H9 (cell line): ENCODE data around the gene CC2D2B. TPM values are rescaled to one million over a fixed set of nuclear protein-coding genes. Genes with fewer than 3 reads are reported as not detected.

Experiments used
- DNase-seq: peaks from one replicate; pipeline ENCODE4 v3.0.0-alpha.2; 2017
- H2AFZ ChIP-seq: one replicate; pipeline ENCODE4 v1.6.1; 2013; ENCODE audit warnings: mild to moderate bottlenecking, low read length, control low read depth, moderate library complexity
- H2AK5ac ChIP-seq: 2 replicates; pipeline ENCODE4 v1.6.1; 2013; ENCODE audit warnings: low read length, control low read depth, mixed read lengths; ENCODE audit not compliant: insufficient read length
- H2BK120ac ChIP-seq: one replicate; pipeline ENCODE4 v1.6.1; 2013; ENCODE audit warnings: low read depth, mild to moderate bottlenecking, low read length, control low read depth, inconsistent platforms; ENCODE audit not compliant: poor library complexity, severe bottlenecking
- H2BK12ac ChIP-seq: 2 replicates; pipeline ENCODE4 v1.6.1; 2013; ENCODE audit warnings: low read length, control low read depth, mixed read lengths, low read depth; ENCODE audit not compliant: insufficient read length
- H2BK15ac ChIP-seq: 2 replicates; pipeline ENCODE4 v1.6.1; 2013; ENCODE audit warnings: low read depth, low read length, control low read depth
- H2BK20ac ChIP-seq: one replicate; pipeline ENCODE4 v1.6.1; 2013; ENCODE audit warnings: low read depth, mild to moderate bottlenecking, low read length, control low read depth, inconsistent platforms; ENCODE audit not compliant: poor library complexity, severe bottlenecking
- H2BK5ac ChIP-seq: 2 replicates; pipeline ENCODE4 v1.6.1; 2013; ENCODE audit warnings: low read length, control low read depth, mixed read lengths; ENCODE audit not compliant: insufficient read length
- H3K14ac ChIP-seq: 2 replicates; pipeline ENCODE4 v1.6.1; 2013; ENCODE audit warnings: low read length, control low read depth; ENCODE audit not compliant: insufficient read depth
- H3K18ac ChIP-seq: 2 replicates; pipeline ENCODE4 v1.6.1; 2013; ENCODE audit warnings: low read depth, mild to moderate bottlenecking, mixed read lengths, low read length, control low read depth; ENCODE audit not compliant: insufficient read length
- H3K23ac ChIP-seq: 2 replicates; pipeline ENCODE4 v1.6.1; 2013; ENCODE audit warnings: low read length, control low read depth, mixed read lengths, low read depth; ENCODE audit not compliant: insufficient read length
- H3K23me2 ChIP-seq: 2 replicates; pipeline ENCODE4 v1.6.1; 2013; ENCODE audit warnings: low read depth, mild to moderate bottlenecking, mixed read lengths, low read length, control low read depth; ENCODE audit not compliant: insufficient read length, poor library complexity, severe bottlenecking
- H3K27ac ChIP-seq: 2 replicates; pipeline ENCODE4 v1.5.1; 2013; ENCODE audit warnings: low read length, control low read depth, mixed read lengths, low read depth; ENCODE audit not compliant: insufficient read length
- H3K27me3 ChIP-seq: 2 replicates; pipeline ENCODE4 v1.6.1; 2013; ENCODE audit warnings: low read length, control low read depth, inconsistent platforms; ENCODE audit not compliant: insufficient read depth
- H3K4ac ChIP-seq: 2 replicates; pipeline ENCODE4 v1.6.1; 2013; ENCODE audit warnings: low read depth, mild to moderate bottlenecking, control low read depth, inconsistent platforms, low read length, moderate library complexity
- H3K4me1 ChIP-seq: 2 replicates; pipeline ENCODE4 v1.6.1; 2013; ENCODE audit warnings: low read length, control low read depth, inconsistent platforms; ENCODE audit not compliant: insufficient read depth
- H3K4me2 ChIP-seq: 2 replicates; pipeline ENCODE4 v1.6.1; 2013; ENCODE audit warnings: low read length, control low read depth, mixed read lengths; ENCODE audit not compliant: insufficient read length, insufficient read depth
- H3K56ac ChIP-seq: 2 replicates; pipeline ENCODE4 v1.6.1; 2013; ENCODE audit warnings: low read depth, mild to moderate bottlenecking, mixed read lengths, low read length, control low read depth; ENCODE audit not compliant: insufficient read length
- H3K79me1 ChIP-seq: 2 replicates; pipeline ENCODE4 v1.6.1; 2013; ENCODE audit warnings: low read depth, mild to moderate bottlenecking, moderate library complexity, low read length, control low read depth, inconsistent platforms; ENCODE audit not compliant: insufficient read depth, poor library complexity, severe bottlenecking
- H3K79me2 ChIP-seq: 2 replicates; pipeline ENCODE4 v1.6.1; 2013; ENCODE audit warnings: low read length, control low read depth, inconsistent platforms; ENCODE audit not compliant: insufficient read depth
- H3K9ac ChIP-seq: 2 replicates; pipeline ENCODE4 v1.6.1; 2013; ENCODE audit warnings: low read length, control low read depth, mixed read lengths; ENCODE audit not compliant: insufficient read length; ENCODE audit errors: extremely low read depth
- H3K9me3 ChIP-seq: one replicate; pipeline ENCODE4 v1.6.1; 2013; ENCODE audit warnings: low read depth, low read length, inconsistent platforms; ENCODE audit not compliant: control insufficient read depth
- H3T11ph ChIP-seq: one replicate; pipeline ENCODE4 v1.6.1; 2013; ENCODE audit warnings: mild to moderate bottlenecking, low read length, control low read depth, inconsistent platforms
- H4K20me1 ChIP-seq: one replicate; pipeline ENCODE4 v1.6.1; 2013; ENCODE audit not compliant: control insufficient read depth, insufficient read length, insufficient read depth
- H4K5ac ChIP-seq: 2 replicates; pipeline ENCODE4 v1.6.1; 2013; ENCODE audit warnings: low read depth, mild to moderate bottlenecking, mixed read lengths, low read length, control low read depth; ENCODE audit not compliant: insufficient read length
- H4K8ac ChIP-seq: replicated peaks from 2 replicates; pipeline ENCODE4 v1.6.1; 2013; ENCODE audit warnings: low read length, control low read depth, mixed read lengths, low read depth; ENCODE audit not compliant: insufficient read length
- H4K91ac ChIP-seq: 2 replicates; pipeline ENCODE4 v1.6.1; 2013; ENCODE audit warnings: low read depth, mild to moderate bottlenecking, moderate library complexity, mixed read lengths, low read length, control low read depth; ENCODE audit not compliant: insufficient read length
- H3K27ac Mint-ChIP-seq, 3 experiments: 2 replicates in 2 of 3; 3 replicates in 1 of 3; pipeline ENCODE4 v1.8.0; 2020 to 2021; ENCODE audit warnings: mixed read lengths in 3 of 3, mild to moderate bottlenecking in 1 of 3, moderate library complexity in 1 of 3
- H3K27me3 Mint-ChIP-seq: 2 replicates; pipeline ENCODE4 v1.8.0; 2021; ENCODE audit warnings: low read depth, mild to moderate bottlenecking, moderate library complexity, mixed read lengths
- H3K36me3 Mint-ChIP-seq, 3 experiments: 2 replicates in 2 of 3; 3 replicates in 1 of 3; pipeline ENCODE4 v1.8.0; 2020 to 2021; ENCODE audit warnings: low read depth in 3 of 3, mixed read lengths in 3 of 3; ENCODE audit not compliant: insufficient read depth in 1 of 3
- H3K4me1 Mint-ChIP-seq, 2 experiments: 2 replicates each; pipeline ENCODE4 v1.8.0; 2020; ENCODE audit warnings: mixed read lengths in 2 of 2
- H3K4me3 Mint-ChIP-seq, 2 experiments: 2 replicates in 1 of 2; 3 replicates in 1 of 2; pipeline ENCODE4 v1.8.0; 2020 to 2021; ENCODE audit warnings: mild to moderate bottlenecking in 2 of 2, mixed read lengths in 2 of 2, moderate library complexity in 1 of 2
- H3K9me3 Mint-ChIP-seq, 2 experiments: 2 replicates in 1 of 2; 3 replicates in 1 of 2; pipeline ENCODE4 v1.8.0; 2020; ENCODE audit warnings: mild to moderate bottlenecking in 2 of 2, mixed read lengths in 2 of 2, moderate library complexity in 1 of 2
- WGBS: extraction: QIAGEN DNeasy Blood & Tissue Kit; methylation state at CpG from one replicate; pipeline ENCODE4 v1.1.7; 2013; ENCODE audit warnings: missing lambda C conversion rate, low lambda C conversion rate, mixed read lengths; ENCODE audit not compliant: insufficient read length; ENCODE audit errors: extremely low coverage; 5-methylcytosine and 5-hydroxymethylcytosine counted together
- total RNA-seq: library from RNA; stranded (reverse); gene quantifications from 2 replicates; pipeline ENCODE4 v1.2.1, GENCODE V29; 2021
- TF ChIP-seq, protein P1 (sequence below): fragments of 200-600 bp; sonication (generic); conservative IDR thresholded peaks from 3 replicates; pipeline ENCODE4 v1.8.0; 2021; ENCODE audit warnings: antibody characterized with exemption, mild to moderate bottlenecking

Gene CC2D2B
- total RNA-seq, 1 experiment from 2014 or later: 0.72 TPM

DNA sequence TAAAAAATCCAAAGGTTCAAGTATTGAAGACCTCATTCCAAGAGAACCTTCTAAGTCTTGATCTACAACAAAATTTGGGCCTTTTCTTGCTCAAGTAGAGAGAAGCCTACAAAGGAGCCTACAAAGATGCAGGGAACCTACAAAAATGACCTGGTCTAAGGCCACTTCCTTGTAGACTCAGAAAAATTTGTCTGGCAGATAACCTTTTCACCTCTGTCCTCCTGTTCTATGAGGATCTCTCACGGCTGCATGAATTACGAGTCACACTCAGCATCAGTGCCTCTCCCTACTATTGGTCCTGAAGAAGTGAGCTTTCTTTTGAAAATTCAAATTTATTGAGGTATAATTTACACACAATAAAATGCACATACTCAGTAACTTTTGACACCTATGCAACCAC, 164.9 kb downstream of the CC2D2B start:
- H2BK15ac ChIP-seq: no peak overlapping the region
- no peaks in the 10 kb centered on the region for H3K79me2 ChIP-seq
- no peak overlapping the region for H3K23ac ChIP-seq
- no peaks in the 10 kb centered on the region for H3K79me1 ChIP-seq
- H2BK120ac ChIP-seq: no peak overlapping the region
- no peak overlapping the region for H3K56ac ChIP-seq
- H3K9me3 ChIP-seq: no peaks in the 10 kb centered on the region
- H4K8ac ChIP-seq: no peak overlapping the region
- no peaks in the 10 kb centered on the region for H3K4me1 ChIP-seq
- WGBS: no CpG with 5 or more reads among the region's 2 CpGs
- no peak overlapping the region for H3K9ac ChIP-seq
- no peak overlapping the region for H3K14ac ChIP-seq
- no peak overlapping the region for H2AFZ ChIP-seq
- H3K27me3 ChIP-seq: no peaks in the 10 kb centered on the region
- no peak overlapping the region for H2BK5ac ChIP-seq
- no peak overlapping the region for H4K5ac ChIP-seq
- Mint-ChIP-seq H3K27ac (no peak overlapping the region), H3K9me3 (no peaks in the 10 kb centered on the region; a peak in 1 of 5 replicates), H3K36me3 (no peaks in the 10 kb centered on the region; a peak in 1 of 7 replicates), H3K4me1 (peaks cover 14 to 19% of the 10 kb centered on the region in 2 experiments), H3K27me3 (no peaks in the 10 kb centered on the region), H3K4me3 (no peak overlapping the region)
- no peak overlapping the region for H3K4me2 ChIP-seq
- TF ChIP-seq, protein P1, sequence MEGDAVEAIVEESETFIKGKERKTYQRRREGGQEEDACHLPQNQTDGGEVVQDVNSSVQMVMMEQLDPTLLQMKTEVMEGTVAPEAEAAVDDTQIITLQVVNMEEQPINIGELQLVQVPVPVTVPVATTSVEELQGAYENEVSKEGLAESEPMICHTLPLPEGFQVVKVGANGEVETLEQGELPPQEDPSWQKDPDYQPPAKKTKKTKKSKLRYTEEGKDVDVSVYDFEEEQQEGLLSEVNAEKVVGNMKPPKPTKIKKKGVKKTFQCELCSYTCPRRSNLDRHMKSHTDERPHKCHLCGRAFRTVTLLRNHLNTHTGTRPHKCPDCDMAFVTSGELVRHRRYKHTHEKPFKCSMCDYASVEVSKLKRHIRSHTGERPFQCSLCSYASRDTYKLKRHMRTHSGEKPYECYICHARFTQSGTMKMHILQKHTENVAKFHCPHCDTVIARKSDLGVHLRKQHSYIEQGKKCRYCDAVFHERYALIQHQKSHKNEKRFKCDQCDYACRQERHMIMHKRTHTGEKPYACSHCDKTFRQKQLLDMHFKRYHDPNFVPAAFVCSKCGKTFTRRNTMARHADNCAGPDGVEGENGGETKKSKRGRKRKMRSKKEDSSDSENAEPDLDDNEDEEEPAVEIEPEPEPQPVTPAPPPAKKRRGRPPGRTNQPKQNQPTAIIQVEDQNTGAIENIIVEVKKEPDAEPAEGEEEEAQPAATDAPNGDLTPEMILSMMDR: no peak
- H3K4ac ChIP-seq: no peak overlapping the region
- no peak overlapping the region for H2AK5ac ChIP-seq
- H2BK12ac ChIP-seq: no peak overlapping the region
- H2BK20ac ChIP-seq: no peak overlapping the region
- no peaks in the 10 kb centered on the region for H4K20me1 ChIP-seq
- H3K18ac ChIP-seq: no peak overlapping the region
- H4K91ac ChIP-seq: no peak overlapping the region
- H3T11ph ChIP-seq: no peak overlapping the region
- no peaks in the 10 kb centered on the region for H3K23me2 ChIP-seq
- no peak for DNase-seq
- H3K27ac ChIP-seq: no peak overlapping the region
